NCI-H146 (cell line): Measurements from ENCODE around the gene HADHA.
A peak's percentile ranks its signal among the peaks of the same experiment; 100 is the strongest.
"Not testable (repeated sequence)": the region's sequence is repeated elsewhere in the genome, so short reads cannot be mapped to it uniquely, and the experiment has no call there.

ENCODE experiments used
- DNase-seq: peaks from one replicate; lab custom pipeline; 2025; lab: John Stamatoyannopoulos, UW

Gene HADHA

GRCh38 chr2:26244309-26245230, at the start of gene HADHA, which contains the start of gene HADHB:
Gene HADHA (minus strand): TSS chr2:26244632. CDS start chr2:26244596, 36 bp downstream.
Gene HADHB (plus strand): TSS chr2:26244939. CDS start chr2:26254255, 9,316 bp downstream.
- peak; percentile 92 for DNase-seq

GRCh38 chr2:26292646-26293045, 48.2 kb upstream of the HADHA start:
- no peak for DNase-seq

GRCh38 chr2:26290001-26290400, 45.6 kb upstream of the HADHA start:
- no peak for DNase-seq

- DNase-seq = no peak
These were observed 41.5 kb upstream of the HADHA start for GRCh38 chr2:26285931-26286330.

GRCh38 chr2:26284132-26284531, 39.7 kb upstream of the HADHA start:
- DNase-seq = no peak

DNA sequence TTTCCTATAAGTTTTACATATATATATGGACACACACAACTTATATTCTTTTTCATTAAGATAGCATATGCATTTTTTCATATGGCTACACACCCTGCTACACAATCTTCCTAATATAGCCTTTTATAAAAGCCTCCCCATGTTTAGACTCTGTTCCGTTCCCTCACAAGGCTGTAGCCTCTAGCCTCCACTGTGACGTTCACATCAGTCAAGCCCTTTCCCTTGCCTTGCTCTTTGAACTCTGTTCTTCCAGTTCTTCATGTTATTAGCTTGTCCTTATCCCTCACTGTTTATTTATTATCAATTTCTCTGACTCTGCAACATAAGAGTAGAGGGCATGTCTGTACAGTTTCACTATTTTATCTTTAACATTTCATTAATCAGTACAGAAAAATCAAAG, 39.2 kb upstream of the HADHA start:
- DNase-seq = no peak

- no peak for DNase-seq
These were observed 36.8 kb upstream of the HADHA start for GRCh38 chr2:26281226-26281625.

GRCh38 chr2:26279886-26280285, 35.5 kb upstream of the HADHA start:
- no peak for DNase-seq

GRCh38 chr2:26276484-26277227, 32.2 kb upstream of the HADHA start:
- DNase-seq = no peak

DNA sequence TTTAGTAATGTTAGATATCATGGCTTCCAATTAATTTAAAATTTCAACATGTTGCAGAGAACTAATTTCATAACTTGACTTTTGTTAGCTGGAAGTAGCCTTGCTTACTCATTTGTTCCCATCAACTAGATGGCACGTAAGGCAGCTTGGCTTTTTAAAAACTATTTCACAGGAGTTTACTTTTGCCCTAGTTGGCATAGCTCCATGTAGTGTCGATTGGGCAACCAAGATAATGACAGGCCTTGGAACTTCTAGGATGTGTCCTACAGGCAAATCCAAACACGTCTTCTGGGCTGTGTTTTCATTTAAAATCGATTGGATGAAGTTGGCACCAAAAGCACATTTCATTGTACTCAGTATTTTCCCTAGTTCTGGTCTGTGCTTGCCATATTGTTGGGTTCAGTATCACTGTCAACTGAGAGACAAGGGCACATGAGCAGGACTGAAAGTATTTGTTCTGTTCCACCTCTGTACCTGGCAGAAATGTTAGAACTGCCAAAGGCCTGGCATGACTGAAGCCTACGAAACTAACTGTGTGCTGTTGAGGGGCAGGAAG, 29.7 kb upstream of the HADHA start:
- DNase-seq = no peak

GRCh38 chr2:26273501-26273900, 29.1 kb upstream of the HADHA start:
- no peak for DNase-seq

DNA sequence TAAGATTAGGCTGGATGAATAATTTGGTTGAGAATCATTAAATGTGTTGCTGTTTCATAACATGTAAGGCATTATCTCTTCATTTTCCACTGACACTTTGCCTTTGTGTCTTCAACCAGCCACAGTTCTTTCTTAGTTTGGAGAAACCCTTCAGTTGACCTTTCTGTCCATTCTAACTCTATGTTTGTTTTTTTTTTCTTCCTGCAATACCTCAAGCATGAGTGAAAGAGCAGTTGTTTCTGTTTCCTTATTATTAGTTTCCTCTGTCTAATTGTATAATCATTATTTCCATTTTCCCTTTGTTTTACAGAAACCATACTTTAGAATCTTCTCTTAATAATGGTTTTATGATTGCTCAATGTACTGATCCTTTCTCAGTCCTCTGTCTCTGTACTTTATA, 25.9 kb upstream of the HADHA start:
- no peak for DNase-seq

- DNase-seq = no peak
These were observed 25.2 kb upstream of the HADHA start for GRCh38 chr2:26269571-26270158.

GRCh38 chr2:26268670-26269385, 24.4 kb upstream of the HADHA start:
- DNase-seq = not testable (repeated sequence)

DNA sequence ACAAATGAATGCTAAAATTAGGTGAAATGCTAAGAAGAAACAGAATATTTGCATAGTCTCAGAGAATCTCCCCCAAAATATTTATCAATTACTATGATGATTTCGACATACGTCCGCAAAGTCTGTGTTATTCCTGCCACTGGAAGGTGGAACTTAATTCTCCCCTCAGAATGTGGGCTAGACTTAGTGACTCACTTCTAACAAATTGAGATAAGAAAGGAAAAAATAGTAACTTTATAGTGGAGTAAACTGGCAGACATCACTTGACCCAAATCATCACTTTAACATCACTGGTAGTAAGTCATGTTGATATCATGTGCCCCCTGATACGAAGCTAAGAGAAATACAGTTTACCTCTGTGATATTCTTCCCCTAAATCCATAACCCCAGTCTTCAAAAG, 23.8 kb upstream of the HADHA start:
- DNase-seq = no peak

DNA sequence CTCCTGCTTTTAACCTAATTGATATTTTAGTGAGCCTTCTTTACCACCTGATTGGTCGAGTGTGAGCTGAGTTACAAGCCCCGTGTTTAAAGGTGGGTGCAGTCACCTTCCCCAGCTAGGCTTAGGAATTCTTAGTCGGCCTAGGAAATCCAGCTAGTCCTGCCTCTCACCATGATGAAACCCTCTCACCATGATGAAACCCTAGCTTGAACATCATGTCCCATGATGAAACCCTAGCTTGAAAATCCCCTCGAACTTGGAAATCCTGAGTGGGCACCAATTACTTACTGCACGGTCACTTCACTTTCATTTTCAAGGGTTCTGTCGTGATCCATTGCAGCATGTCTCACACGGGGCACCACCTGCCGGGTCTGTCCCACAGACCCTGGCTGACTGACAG, 14.4 kb upstream of the HADHA start:
- DNase-seq = not testable (repeated sequence)

DNA sequence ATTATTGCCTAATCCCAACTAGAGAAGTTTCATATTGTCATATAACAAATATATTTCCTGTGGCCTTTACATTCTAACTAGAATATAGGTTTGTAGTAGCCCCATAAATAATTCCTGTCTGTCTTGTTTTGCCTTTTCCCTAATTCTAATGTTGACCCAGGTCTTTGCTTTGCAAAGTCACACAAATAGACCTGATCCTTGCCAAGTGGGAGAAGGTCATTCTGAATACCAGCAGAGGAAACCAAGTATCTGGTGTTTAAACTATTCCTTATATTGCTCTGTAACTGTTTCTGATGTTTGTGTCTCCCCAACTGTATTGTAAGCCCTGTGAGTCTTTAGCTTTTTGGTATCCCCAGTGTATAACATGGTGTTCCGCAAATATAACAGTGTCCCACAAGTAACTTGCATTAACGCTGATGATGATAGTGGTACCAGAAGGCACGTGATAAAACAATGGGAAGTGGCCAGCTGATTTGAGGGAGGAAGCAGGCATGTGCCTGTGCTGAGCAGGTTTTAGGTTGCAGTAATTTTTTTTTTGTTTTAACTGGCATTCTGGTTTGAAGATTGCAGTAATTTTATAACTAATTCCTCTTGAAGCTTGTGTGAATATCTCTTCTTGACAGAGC, 11.4 kb upstream of the HADHA start:
- no peak for DNase-seq

GRCh38 chr2:26251893-26252292, 7.5 kb upstream of the HADHA start:
- no peak for DNase-seq

GRCh38 chr2:26249625-26250024, 5.2 kb upstream of the HADHA start:
- DNase-seq = no peak

DNA sequence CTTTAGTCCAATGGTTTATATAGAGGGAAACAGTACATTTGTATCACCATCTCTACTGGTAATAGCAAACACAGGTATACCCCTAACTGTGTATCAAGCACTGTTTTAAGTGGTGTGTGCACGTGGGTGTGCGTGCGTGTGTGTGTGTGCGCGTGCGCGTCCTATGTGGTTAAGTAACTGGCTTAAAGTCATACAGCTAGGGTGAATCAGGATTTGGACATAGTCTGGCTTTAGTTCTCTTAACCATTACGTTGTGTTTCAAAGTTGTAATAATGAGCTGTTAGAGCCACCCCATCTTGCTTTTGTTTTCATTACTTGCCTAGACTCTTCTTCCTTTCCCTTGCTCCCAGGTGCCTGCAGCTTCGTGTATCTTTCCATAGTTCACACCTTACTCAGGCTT, 2.4 kb upstream of the HADHA start:
- DNase-seq = no peak

DNA sequence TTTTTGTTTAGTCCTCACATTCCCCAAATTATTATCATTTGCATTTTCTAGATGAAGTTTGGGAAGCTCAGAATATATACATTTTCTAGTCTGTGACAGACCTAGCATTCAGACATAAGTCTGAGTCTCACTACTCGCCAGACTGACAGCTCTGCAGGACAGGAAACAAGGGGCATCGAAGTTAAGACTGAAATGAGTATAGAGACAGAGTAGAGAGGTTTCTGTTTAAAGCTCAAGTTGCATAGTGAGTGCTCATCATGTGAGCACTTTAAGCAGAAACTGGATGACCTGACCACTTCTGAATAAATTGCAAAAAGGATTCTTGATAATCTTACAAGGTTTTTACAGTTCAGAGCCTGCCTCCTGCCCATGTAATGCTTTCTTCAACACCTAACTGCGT, 1.4 kb upstream of the HADHA start:
- no peak for DNase-seq
